MM.1S (cell line): Measurements from ENCODE around the gene SERPINB1.

Source experiments
- CTCF ChIP-seq: fragments of 300-600 bp; sonication (generic); IDR thresholded peaks from 2 replicates; pipeline ENCODE4 v1.5.1; 2016; ENCODE audit warnings: antibody characterized with exemption, low read length, mixed read lengths
- EZH2phosphoT487 ChIP-seq: fragments of 300-600 bp; sonication (generic); IDR thresholded peaks from 2 replicates; pipeline ENCODE4 v1.6.1; 2018; ENCODE audit warnings: antibody characterized with exemption, low read length

GRCh38 chr6:2854396-2854982 lies 12.8 kb upstream of the SERPINB1 start:
- TF ChIP-seq CTCF (no peak), EZH2phosphoT487 (no peak)
